Breast epithelium (tissue), 3 donors: ENCODE measurements around the gene SERINC2.

Source experiments
- CTCF ChIP-seq, 3 donors: fragments of 450-650 bp; IDR thresholded peaks; one replicate each; pipeline ENCODE4 v1.5.1; 2016 to 2017; ENCODE audit warnings: antibody characterized with exemption in 3 of 3, mild to moderate bottlenecking in 3 of 3, moderate library complexity in 3 of 3
- POLR2A ChIP-seq: fragments of 450-650 bp; IDR thresholded peaks from one replicate; pipeline ENCODE4 v1.6.1; 2016; ENCODE audit warnings: antibody characterized with exemption, mild to moderate bottlenecking, moderate library complexity
- POLR2AphosphoS5 ChIP-seq, 3 donors: sonication (generic); formaldehyde crosslinking; IDR thresholded peaks; one replicate each; pipeline ENCODE4 v1.6.1; 2017; ENCODE audit warnings: antibody characterized with exemption in 3 of 3

- TF ChIP-seq POLR2AphosphoS5 (IDR thresholded peaks at IDR 0.05) = no peak
- no peak for TF ChIP-seq CTCF (IDR thresholded peaks at IDR 0.05)
- TF ChIP-seq POLR2A = no peak
These were observed 57.8 kb downstream of the SERINC2 start for GRCh38 chr1:31470794-31471315.
